ENCODE measurements around the gene AKAP8L.

The AKAP8L gene

GRCh38 chr19:15448778-15449619, 30.2 kb upstream of the AKAP8L start:
- DNase-seq (ENCODE audit: low read depth) = no peak

GRCh38 chr19:15448044-15448777, 29.4 kb upstream of the AKAP8L start:
- no peak for DNase-seq (ENCODE audit: low read depth)

GRCh38 chr19:15447057-15447456, 28.3 kb upstream of the AKAP8L start:
- DNase-seq (ENCODE audit: low read depth) = no peak

GRCh38 chr19:15445807-15446376, 27.1 kb upstream of the AKAP8L start:
- no peak for DNase-seq (ENCODE audit: low read depth)

GRCh38 chr19:15445227-15445605, 26.4 kb upstream of the AKAP8L start:
- DNase-seq (ENCODE audit: low read depth) = no peak

GRCh38 chr19:15444505-15445226, 25.9 kb upstream of the AKAP8L start:
- DNase-seq (ENCODE audit: low read depth) = no peak

GRCh38 chr19:15443838-15444237, 25.1 kb upstream of the AKAP8L start:
- no peak for DNase-seq (ENCODE audit: low read depth)

- DNase-seq (ENCODE audit: low read depth) = no peak
These were observed 24.5 kb upstream of the AKAP8L start for GRCh38 chr19:15443325-15443724.

DNA sequence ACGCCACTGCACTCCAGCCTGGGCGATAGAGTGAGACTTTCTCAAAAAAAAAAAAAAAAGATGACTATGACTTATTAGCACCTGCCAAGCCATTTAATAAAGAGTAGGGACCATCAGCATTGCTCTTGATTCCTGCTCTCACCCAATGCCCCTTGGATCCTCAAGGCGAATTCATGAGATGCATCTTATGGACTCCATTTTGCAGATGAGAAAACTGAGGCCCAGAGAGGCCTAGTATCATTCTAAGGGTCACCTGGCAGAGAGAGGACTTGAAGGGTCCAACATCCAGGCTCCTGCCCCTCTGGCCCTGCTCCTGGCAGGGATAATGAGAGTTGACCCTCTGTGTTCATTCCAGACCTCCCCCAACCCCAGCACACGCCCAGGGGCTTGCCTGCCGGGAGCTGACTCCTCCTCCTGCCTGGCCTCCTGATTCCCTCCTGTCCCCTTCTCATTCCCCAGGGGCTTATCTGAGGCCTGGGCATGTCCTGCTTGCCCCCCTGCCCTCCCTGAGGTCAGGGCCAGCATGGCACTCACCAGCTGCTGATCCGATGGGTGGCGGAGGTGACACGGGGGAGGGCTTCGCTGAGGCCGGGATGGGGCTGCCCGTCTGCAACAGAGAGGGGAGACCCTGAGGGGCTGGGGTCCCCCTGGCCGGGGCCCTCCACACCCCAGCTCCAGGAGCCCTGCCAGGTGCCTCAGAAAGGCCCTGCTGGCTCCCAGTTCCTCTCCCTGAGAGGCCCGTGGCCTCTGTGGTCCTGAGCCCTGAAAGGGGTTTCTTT, 23.5 kb upstream of the AKAP8L start:
- no peak for DNase-seq (ENCODE audit: low read depth)

GRCh38 chr19:15441317-15441716, 22.5 kb upstream of the AKAP8L start:
- no peak for DNase-seq (ENCODE audit: low read depth)

DNA sequence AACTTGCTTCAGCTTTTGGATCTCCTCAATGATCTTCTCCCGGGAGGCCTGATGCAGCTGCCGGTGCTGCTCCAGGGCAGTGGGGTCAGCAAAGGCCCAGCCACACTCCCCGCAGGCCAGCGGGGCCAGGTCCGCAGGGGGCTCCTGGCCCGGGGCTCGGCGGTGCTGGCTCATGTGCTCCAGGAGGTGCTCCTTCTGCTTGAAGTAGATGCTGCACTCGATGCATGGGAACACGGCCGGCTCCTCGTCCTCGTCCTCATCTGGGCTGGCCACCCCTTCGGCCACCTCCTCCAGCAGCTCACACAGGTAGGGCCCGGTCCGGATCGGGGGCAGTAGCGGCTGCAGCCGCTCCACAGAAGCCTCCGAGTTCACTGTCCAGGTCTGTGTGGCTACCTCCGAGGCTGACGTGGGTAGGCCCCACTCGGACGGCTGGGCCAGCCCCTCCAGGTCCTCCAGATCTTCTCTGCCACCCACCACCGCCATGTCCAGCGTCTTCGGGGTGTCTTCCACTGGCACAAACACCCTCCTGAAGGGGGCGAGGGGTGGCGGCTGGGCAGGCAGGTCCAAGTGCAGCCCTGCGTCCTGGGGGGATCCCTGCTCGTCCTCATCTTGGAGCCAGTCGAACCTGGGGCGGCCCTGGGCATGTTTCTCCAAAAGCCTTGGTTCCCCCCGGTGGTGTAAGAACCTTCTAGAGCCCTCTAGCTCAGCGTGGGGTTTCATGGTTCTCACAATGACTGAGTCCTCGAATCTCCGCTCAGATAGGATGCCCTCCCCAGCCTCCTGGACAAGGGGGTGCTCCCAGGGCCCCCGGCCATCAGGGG, 21.2 kb upstream of the AKAP8L start:
- DNase-seq (ENCODE audit: low read depth) = no peak

- DNase-seq (ENCODE audit: low read depth) = no peak
These were observed 20.5 kb upstream of the AKAP8L start for GRCh38 chr19:15439078-15439799.

DNA sequence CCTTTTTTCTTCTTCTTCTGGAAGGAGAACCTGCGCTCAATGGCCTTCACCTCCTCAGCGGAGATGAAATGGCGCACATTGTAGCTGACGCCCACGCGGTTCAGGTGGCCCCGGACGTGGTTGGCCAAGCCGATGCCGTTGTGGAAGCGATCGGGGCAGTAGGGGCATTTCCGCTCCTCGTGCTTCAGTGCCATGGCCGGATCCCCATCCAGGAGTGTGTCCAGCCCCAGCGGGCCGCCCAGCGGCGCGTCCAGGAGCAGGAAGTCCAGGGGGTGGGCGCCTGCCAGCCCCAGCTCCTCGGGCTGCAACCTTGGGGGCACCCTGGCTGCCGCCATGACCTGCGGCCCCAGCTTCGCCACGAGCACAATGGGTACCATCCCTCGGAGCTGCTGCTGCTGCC, 19.8 kb upstream of the AKAP8L start:
- no peak for DNase-seq (ENCODE audit: low read depth)

DNA sequence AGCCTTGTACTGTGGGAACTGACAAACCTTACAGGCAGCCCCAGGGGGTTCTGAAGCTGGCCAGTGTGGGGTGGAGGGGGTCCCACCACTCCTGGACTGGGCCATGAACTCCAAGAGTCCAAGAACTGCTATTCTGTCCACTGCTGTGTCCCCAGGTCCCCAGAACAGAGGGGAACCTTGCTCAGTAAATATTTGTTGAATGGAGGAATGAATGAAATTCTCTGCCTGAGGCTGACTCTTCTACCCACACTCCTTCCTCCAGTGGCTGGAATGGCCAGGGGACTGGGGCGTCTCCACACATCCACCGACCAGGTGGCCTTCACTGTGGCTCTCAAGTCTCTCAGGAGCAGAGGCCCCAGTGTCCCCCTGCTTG, 19.3 kb upstream of the AKAP8L start:
- no peak for DNase-seq (ENCODE audit: low read depth)

DNA sequence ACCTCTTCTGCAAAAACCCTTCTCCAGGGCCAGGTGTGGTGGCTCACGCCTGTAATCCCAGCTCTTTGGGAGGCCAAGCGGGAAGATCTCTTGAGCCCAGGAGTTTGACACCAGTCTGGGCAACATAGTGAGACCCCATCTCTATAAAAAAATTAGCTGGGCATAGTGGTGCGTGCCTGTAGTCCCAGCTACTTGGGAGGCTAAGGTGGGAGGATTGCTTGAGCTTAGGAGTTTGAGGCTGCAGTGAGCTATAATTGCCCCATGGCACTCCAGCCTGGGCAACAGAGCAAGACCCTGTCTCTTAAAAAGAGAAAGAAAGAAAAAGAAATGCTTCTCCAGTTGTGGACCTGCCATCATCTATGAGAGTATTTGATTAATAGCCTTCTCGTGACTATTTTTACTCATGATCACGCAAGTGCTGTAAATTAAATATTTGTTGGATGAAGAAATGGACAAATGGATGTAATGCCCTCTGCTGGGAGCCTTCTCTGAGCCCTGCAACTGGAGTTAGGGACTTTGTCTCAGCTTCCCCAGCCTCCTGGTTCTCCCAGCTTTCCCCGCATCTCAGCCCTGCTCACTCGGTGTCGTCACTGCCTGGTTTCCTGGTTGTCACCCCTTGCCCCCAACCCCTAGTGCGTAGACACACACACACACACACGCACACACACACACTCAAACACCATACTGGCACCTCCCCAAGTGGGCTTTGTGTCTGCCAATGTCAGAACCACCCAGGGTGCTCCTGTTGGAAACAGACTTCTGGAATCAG, 18.8 kb upstream of the AKAP8L start:
- DNase-seq (ENCODE audit: low read depth) = no peak

DNA sequence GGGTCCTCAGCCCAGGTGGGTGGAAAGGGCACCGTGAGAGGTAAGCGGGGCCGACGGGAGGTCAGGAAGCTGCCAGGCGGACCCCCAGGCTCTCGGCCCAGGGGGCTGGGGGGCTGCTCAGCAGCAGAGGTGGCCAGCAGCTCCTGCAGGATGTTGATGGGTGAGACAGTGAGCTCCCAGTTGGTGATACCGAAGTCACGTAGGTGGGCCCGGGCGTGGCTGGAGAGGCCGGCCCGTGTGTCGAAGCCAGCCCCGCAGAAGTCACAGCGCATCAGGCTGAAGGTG, 18.0 kb upstream of the AKAP8L start:
- no peak for DNase-seq (ENCODE audit: low read depth)

GRCh38 chr19:15436012-15436825, 17.4 kb upstream of the AKAP8L start:
- DNase-seq (ENCODE audit: low read depth) = no peak

- no peak for DNase-seq (ENCODE audit: low read depth)
These were observed 14.8 kb upstream of the AKAP8L start for GRCh38 chr19:15433519-15434069.

All from stimulated activated CD4-positive, alpha-beta T cell treated with anti-CD3 and anti-CD28 coated beads, Interleukin-2, amount 100 ng/mL, for 4 hours (primary cell).